Endothelial cell of umbilical vein (primary cell): ENCODE data around the gene CAND2. TPM values are rescaled to one million over a fixed set of nuclear protein-coding genes. Genes with fewer than 3 reads are reported as not detected.

Experiments
- BruUV-seq: library from RNA; stranded (reverse); fragments of 400-500 nt; replicated peaks from 2 replicates; lab custom pipeline; 2021; lab: Mats Ljungman, UMichigan
- CTCF ChIA-PET: fragments of 300-600, 350-600 bp; sonication (Branson Sonifier 250); formaldehyde crosslinking; loops from one replicate; lab custom pipeline; 2021; ENCODE audit warnings: antibody characterized with exemption, inconsistent platforms; lab: Charles Lee
- POLR2A ChIA-PET: fragments of 300-600, 350-600 bp; sonication (Branson Sonifier 250); formaldehyde crosslinking; loops from one replicate; lab custom pipeline; 2021; ENCODE audit warnings: antibody characterized with exemption, inconsistent platforms; lab: Charles Lee
- DNase-seq: peaks from one replicate; pipeline ENCODE4 v3.0.0-alpha.2; 2011; ENCODE audit warnings: low read depth, low spot score
- FAIRE-seq: peaks from 2 replicates; lab custom pipeline; 2011; peaks lifted over from hg19 to GRCh38; lab: Jason Lieb, UNC
- H2AFZ ChIP-seq: 2 replicates; pipeline ENCODE4 v1.6.0; 2012; ENCODE audit warnings: low read depth, low read length, control low read depth, inconsistent platforms
- H3K27ac ChIP-seq: 2 replicates; pipeline ENCODE4 v1.5.1; 2011; ENCODE audit warnings: low read depth, mild to moderate bottlenecking, control low read depth, low read length, moderate library complexity; ENCODE audit not compliant: insufficient read depth
- H3K27me3 ChIP-seq, 2 experiments: 2 replicates each; pipeline versions ENCODE4 v1.6.0 to v1.6.1; 2011; ENCODE audit warnings: low read length in 2 of 2, mixed read lengths in 1 of 2; ENCODE audit not compliant: control insufficient read depth in 2 of 2, insufficient read depth in 2 of 2
- H3K36me3 ChIP-seq, 2 experiments: 2 replicates in 1 of 2; 3 replicates in 1 of 2; pipeline ENCODE4 v1.5.1; 2011; ENCODE audit warnings: low read length in 2 of 2, mild to moderate bottlenecking in 1 of 2, moderate library complexity in 1 of 2; ENCODE audit not compliant: control insufficient read depth in 2 of 2, insufficient read depth in 2 of 2; ENCODE audit errors: extremely low read depth in 1 of 2
- H3K4me1 ChIP-seq: 3 replicates; pipeline ENCODE4 v1.5.1; 2011; ENCODE audit warnings: mild to moderate bottlenecking, low read length; ENCODE audit not compliant: control insufficient read depth, insufficient read depth; ENCODE audit errors: extremely low read depth
- H3K4me2 ChIP-seq: 2 replicates; pipeline ENCODE4 v1.6.1; 2011; ENCODE audit warnings: low read length, control low read depth, mixed read lengths; ENCODE audit not compliant: insufficient read depth
- H3K4me3 ChIP-seq, 3 experiments: fragments of 200-600 bp in 1 of 3; sonication (generic), shearing (Covaris generic) in 1 of 3; replicated peaks in 1 of 3; 2 replicates each; pipeline ENCODE4 v1.5.1; 2011 to 2016; ENCODE audit warnings: control low read depth in 3 of 3, low read length in 3 of 3, mild to moderate bottlenecking in 2 of 3, inconsistent platforms in 1 of 3, low read depth in 1 of 3, moderate library complexity in 1 of 3; ENCODE audit not compliant: insufficient read depth in 1 of 3
- H3K79me2 ChIP-seq: 2 replicates; pipeline ENCODE4 v1.6.0; 2012; ENCODE audit warnings: low read length, inconsistent platforms; ENCODE audit not compliant: control insufficient read depth, insufficient read depth
- H3K9ac ChIP-seq: replicated peaks from 2 replicates; pipeline ENCODE3; 2011; ENCODE audit warnings: low read length, control low read depth; ENCODE audit not compliant: insufficient read depth; ENCODE audit errors: extremely low read depth
- H3K9me1 ChIP-seq: replicated peaks from 3 replicates; pipeline ENCODE4 v1.6.0; 2011; ENCODE audit warnings: mild to moderate bottlenecking, low read length; ENCODE audit not compliant: control insufficient read depth, insufficient read depth; ENCODE audit errors: extremely low read depth
- H3K9me3 ChIP-seq: replicated peaks from 2 replicates; pipeline ENCODE4 v1.5.1; 2012; ENCODE audit warnings: low read length, inconsistent platforms; ENCODE audit not compliant: control insufficient read depth, insufficient read depth
- H4K20me1 ChIP-seq: replicated peaks from 2 replicates; pipeline ENCODE3; 2011; ENCODE audit warnings: mild to moderate bottlenecking, low read length; ENCODE audit not compliant: control insufficient read depth, insufficient read depth; ENCODE audit errors: extremely low read depth
- CTCF ChIP-seq, 2 donors: IDR thresholded peaks; 1 replicate in 1 of 2; 2 replicates in 1 of 2; pipeline ENCODE4 v1.5.1; 2011; ENCODE audit warnings: low read length in 2 of 2, mild to moderate bottlenecking in 2 of 2, moderate library complexity in 2 of 2, control low read depth in 1 of 2, inconsistent platforms in 1 of 2, low read depth in 1 of 2; ENCODE audit not compliant: insufficient read depth in 1 of 2; ENCODE audit errors: extremely low read depth in 1 of 2
- EZH2 ChIP-seq: IDR thresholded peaks from 2 replicates; pipeline ENCODE4 v1.6.1; 2012; ENCODE audit warnings: borderline replicate concordance, low read depth, mild to moderate bottlenecking, moderate library complexity, low read length, inconsistent platforms; ENCODE audit not compliant: severe bottlenecking
- FOS ChIP-seq: IDR thresholded peaks from 2 replicates; pipeline ENCODE4 v1.6.1; 2011; ENCODE audit warnings: mild to moderate bottlenecking, low read length, moderate library complexity, borderline replicate concordance; ENCODE audit not compliant: insufficient read depth
- GATA2 ChIP-seq: IDR thresholded peaks from 2 replicates; pipeline ENCODE4 v1.7.0; 2011; ENCODE audit warnings: low read depth, mild to moderate bottlenecking, moderate library complexity, mixed read lengths, low read length; ENCODE audit not compliant: insufficient read length, insufficient read depth
- JUN ChIP-seq: IDR thresholded peaks from 2 replicates; pipeline ENCODE4 v1.6.1; 2011; ENCODE audit warnings: borderline replicate concordance, low read depth; ENCODE audit not compliant: insufficient read length, insufficient read depth
- MAX ChIP-seq: IDR thresholded peaks from 2 replicates; pipeline ENCODE4 v1.6.1; 2011; ENCODE audit not compliant: insufficient read depth, insufficient read length
- MYC ChIP-seq: IDR thresholded peaks from one replicate; pipeline ENCODE4 v1.6.1; 2011; ENCODE audit warnings: mild to moderate bottlenecking, low read depth, low read length
- POLR2A ChIP-seq: IDR thresholded peaks from 2 replicates; pipeline ENCODE4 v1.6.1; 2012; ENCODE audit warnings: low read depth, mild to moderate bottlenecking, control low read depth, low read length
- POLR2AphosphoS5 ChIP-seq: IDR thresholded peaks from 2 replicates; pipeline ENCODE4 v1.6.1; 2012; ENCODE audit warnings: low read depth, mild to moderate bottlenecking, control low read depth, low read length, moderate library complexity; ENCODE audit not compliant: insufficient read depth
- dilution Hi-C: fragments of 300-500 bp; cut with MboI; formaldehyde crosslinking; loops from one replicate; pipeline ENCODE4 v1.15.0; 2019; ENCODE audit warnings: low sequenced_read_pairs; ENCODE audit not compliant: extremely low pct_ligation_motif_present
- intact Hi-C: fragments of 100-400 bp; cut with micrococcal nuclease; formaldehyde crosslinking; loops from one replicate; pipeline ENCODE4 v1.10.0; 2022
- polyA plus RNA-seq, 4 experiments: library from polyadenylated mRNA; depleted of rRNA in 3 of 4; stranded (reverse) in 3 of 4; unstranded in 1 of 4; fragments of >200 nt; gene quantifications; 2 replicates each; pipeline versions ENCODE4 v1.2.1 to v1.2.3, GENCODE V29; 2011 to 2012; ENCODE audit warnings: missing spikeins in 1 of 4
- total RNA-seq: library from RNA; stranded (reverse); gene quantifications from 2 replicates; pipeline ENCODE4 v1.2.3, GENCODE V29; 2021

Gene CAND2
- total and polyA plus RNA-seq, 2 donors (not counting 3 experiments of a cell fraction or from before 2014, with no cell fraction given): 7.1 to 11.0 TPM

GRCh38 chr3:12869035-12869621 lies 72.6 kb downstream of the CAND2 start:
- Histone ChIP-seq H3K36me3 (no peaks in the 10 kb centered on the region), H3K4me2 (no peak overlapping the region), H4K20me1 (no peaks in the 10 kb centered on the region), H3K4me3 (peak overlapping the region in 1 of 3 experiments; percentile 4), H2AFZ (peak overlapping the region; percentile 59), H3K79me2 (no peaks in the 10 kb centered on the region), H3K9ac (no peak overlapping the region), H3K9me1 (no peaks in the 10 kb centered on the region), H3K9me3 (no peaks in the 10 kb centered on the region), H3K27me3 (peaks cover 0 to 1% of the 10 kb centered on the region in 2 experiments), H3K27ac (no peak overlapping the region), H3K4me1 (no peaks in the 10 kb centered on the region)
- dilution Hi-C loops: no loop called here
- TF ChIP-seq MYC: no peak
- no peak for TF ChIP-seq MAX
- TF ChIP-seq GATA2: no peak
- no peak for TF ChIP-seq FOS
- TF ChIP-seq JUN: no peak
- no peak for TF ChIP-seq POLR2AphosphoS5
- no peak for TF ChIP-seq CTCF (IDR thresholded peaks at IDR 0.05; ENCODE audit: extremely low read depth in 1 of 2, insufficient read depth in 1 of 2, low read depth in 1 of 2, low read length in 2 of 2)
- TF ChIP-seq POLR2A: no peak
- TF ChIP-seq EZH2: no peak
- CTCF ChIA-PET: interaction anchor here (0.7 to 8.0 kb wide), 8 partner anchors 9 to 127 kb away, joined by 3 to 101 read pairs (median 12); partner anchors contain the start of gene RPL32
- DNase-seq (peak; percentile 18), FAIRE-seq (peak; percentile 64)
- POLR2A ChIA-PET: interaction anchor here (0.7 kb wide), 1 partner anchor 136 kb away, joined by 3 read pairs; no protein-coding TSS in a partner anchor
- BruUV-seq: no TSS peak
- intact Hi-C loops: no loop called here
